Activated CD8-positive, alpha-beta memory T cell treated with anti-CD3 and anti-CD28 coated beads for 1 hour (primary cell): ENCODE results near the gene TMIGD2.
"Not testable (repeated sequence)": the region's sequence is repeated elsewhere in the genome, so short reads cannot be mapped to it uniquely, and the experiment has no call there.

Experiments used
- DNase-seq, 2 donors: peaks; one replicate each; pipeline ENCODE4 v3.0.0-alpha.2; 2020; ENCODE audit warnings: low read depth in 1 of 2; ENCODE audit errors: extremely low read depth in 1 of 2

The TMIGD2 gene

DNA sequence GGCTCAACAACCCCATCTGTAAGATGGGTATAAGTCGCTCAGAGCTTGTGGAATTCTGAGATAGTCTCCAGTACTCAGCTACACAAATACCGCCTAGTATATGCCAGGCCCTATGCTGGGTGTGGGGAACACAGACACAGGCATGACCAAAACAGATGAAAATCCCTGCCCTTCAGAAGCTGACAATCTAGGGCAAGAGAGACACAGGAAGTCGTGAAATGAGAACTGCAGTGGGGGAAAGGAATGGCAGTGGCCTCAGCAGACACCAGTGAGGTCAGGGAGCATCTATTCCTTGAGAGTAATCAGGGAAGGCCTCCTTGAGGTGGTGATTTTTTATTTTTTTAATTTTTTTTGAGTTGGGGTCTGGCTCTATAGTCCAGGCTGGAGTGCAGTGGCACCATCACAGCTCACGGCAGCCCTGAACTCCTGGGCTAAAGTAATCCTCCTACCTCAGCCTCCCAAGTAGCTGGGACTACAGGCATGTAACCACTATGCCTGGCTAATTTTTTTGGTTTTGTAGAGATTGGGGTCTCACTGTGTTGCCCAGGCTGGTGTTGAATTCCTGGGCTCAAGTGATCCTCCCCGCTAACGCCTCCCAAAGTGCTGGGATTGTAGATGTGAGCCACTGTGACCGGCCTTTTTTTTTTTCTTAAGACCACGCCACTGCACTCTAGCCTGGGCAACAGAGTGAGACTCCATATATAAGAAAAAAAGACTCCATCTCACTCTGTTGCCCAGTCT lies 3.2 kb downstream of the TMIGD2 start:
- no peak for DNase-seq

DNA sequence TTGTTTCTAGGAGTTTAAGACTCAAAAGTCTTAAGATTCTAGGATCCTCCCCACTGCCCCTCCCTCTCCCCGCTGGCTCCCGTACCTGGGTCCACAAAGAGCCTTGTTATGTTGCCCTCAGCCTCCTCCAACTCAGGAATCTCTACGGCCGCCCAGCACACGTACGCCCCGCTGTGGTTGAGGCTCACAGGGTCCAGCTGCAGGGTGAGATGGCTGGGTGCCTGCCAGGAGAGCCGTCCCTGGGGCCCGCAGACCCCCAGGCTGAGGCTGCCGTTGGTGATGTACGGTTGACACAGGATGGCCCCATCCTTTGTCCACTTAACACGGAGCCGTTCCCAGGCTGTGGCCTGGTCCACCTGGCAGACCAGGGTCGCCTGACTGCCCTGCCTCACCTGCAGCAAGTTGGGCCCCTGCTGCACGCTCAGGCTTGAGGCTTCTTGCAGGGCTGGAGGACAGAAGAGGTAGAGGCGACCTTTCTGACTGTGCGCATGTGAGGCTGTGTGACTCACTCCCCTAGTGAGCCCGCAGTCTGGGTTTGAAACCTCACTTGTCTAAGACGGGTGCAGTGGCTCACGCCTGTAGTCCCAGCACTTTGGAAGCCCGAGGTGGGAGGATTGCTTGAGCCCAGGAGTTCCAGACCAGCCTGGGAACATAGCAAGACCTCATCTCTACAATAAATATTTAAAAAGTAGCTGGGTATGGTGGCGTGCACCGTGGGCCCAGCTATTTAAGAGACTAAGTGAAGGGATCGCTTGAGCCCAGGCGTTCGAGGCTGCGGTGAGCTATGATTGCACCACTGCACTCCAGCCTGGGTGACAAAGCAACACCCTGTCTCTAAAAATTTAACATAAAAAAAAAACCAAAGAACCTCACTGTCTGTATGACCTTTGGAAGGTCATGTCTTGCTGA lies 4.0 kb downstream of the TMIGD2 start:
- DNase-seq: no peak

DNA sequence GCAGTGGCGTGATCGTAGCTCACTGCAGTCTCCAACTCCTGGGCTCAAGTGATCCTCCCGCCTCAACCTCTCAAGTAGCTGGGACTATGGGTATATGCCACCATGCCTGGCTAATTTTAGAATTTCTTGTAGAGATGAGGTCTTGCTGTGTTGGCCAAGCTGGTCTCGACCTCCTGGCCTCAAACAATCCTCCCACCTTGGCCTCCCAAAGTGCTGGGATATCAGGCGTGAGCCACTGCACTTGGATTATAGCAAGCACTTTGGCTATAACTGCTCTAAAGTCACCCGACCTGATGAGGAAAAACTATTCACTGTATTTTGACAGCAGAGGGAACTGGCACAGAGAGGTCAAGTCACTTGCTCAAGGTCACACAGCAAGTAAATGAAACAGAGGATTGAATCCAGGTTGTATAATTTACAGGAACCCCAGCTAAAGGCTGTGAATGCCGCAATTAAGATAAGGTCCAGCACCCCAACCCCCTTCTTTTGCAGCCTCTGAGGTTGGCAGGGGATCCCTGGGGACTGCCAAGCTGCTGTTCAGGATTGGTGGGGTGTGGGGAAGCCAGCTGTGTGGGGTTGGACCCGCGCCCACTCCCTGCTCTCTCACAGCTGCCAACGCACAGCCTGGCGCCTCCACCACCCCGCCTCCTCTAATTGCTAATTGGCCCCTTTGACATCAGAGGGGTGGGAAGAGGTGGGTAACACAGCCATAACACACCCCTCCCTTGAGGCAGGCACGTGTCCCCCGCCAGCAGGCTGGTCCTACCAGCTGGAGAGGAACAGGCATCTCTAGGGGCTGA lies 6.0 kb downstream of the TMIGD2 start:
- no peak for DNase-seq

DNA sequence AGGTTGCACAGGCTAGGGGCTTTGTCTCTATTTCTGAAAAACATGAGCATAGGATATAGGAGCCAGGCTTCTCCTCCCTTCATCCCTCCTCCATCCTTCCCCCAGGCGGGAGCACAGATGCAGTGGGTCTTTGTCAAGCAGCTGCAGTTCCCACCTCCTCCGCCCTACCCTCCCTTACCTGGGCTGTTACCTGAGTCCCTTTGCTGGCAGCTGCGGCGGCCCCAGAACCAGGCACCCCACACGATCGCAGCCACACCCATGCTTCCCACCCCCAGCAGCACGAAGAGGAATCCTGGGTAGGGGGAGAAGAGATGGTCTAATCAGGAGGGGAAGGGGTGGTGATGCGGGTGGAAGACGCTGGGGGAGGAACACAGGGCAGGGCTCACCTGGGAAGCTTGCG lies 7.8 kb downstream of the TMIGD2 start:
- DNase-seq: no peak

DNA sequence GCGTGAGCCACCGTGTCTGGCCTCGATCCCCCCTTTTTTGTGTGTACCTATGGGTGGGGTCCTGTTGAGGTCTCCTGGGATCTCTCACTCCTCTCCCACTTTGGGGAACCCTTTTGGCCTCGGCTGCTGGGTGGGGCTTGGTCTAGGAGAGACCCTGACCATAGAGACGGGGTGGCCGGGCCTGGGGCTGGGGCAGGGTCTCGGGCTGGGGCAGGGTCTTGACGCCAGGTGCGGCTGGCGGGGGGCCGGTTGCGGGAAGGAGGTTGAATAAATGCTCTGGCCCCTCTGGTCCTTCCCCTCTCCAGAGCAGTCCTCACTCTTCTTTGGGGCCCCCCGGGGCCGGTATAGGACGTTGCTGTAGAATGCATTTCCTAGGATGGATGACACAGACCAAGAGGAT lies 9.7 kb downstream of the TMIGD2 start:
- no peak for DNase-seq

DNA sequence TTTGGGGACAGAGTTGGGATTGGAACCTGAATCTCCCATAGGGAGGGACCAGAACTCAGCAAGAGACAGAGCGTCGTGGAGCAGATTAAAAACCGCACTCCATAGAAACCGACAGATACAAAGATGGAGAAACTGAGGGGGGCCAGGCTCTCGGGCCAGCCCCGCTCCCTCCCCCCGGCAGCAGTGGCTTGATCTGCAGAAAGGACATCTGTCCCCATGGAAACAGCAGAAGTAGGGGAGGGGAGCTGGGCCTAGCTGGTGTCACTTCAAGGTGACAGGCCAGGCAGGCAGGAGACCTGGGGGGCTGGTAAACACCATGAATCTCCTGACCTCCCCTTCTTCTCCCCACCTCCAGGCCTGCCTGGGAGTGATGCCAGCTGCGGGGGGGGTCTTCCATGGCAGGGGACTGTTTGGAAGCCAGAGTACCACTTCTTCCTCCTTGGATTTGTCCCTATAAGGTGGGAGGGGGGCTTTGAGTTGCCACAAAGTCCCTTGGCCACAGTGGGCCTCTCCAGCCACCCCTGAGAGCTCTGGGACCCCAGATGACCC lies 10.9 kb downstream of the TMIGD2 start:
- DNase-seq: no peak

DNA sequence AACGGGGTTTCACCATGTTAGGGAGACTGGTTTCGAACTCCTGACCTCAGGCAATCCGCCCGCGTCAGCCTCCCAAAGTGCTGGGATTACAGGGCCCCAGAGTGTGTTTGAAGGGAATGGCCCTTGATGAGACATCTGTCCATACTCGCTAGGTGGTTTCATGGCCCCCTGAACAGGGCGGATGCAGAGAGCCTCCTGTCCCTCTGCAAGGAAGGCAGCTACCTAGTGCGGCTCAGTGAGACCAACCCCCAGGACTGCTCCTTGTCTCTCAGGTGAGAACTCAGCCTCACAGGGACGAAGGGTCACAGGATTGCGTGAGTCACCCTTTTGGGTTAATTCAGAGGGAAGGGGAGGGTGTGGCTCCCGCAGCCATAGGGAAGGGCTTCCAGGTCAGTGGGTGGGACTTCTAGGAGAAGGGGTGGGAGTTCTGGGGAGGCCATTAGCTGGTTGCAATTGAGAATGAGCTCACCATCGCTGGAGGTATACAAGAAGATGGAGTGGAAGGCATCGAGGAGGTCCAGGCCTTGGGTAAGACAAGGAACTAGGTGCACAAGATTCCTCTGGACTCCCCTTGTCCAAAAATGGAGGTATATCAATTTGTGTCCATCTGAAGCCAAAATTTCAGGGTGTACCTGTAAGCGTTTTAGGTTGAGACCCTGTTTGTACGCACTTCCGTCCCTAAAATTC lies 14.0 kb downstream of the TMIGD2 start:
- no peak for DNase-seq

DNA sequence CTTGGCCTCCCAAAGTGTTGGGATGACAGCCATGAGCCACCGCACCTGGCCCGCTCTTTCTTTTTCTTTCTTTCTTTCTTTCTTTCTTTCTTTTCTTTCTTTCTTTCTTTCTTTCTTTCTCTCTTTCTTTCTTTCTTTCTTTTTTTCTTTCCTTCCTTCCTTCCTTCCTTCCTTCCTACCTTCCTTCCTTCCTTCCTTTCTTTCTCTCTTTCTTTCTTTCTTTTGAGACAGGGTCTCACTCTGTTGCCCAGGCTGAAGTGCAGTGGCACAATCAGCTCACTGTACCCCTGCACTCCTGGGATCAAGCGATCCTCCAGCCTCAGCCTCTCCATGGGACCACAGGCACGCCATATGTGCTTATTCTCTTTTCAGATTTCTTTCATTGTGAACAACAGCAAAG lies 16.0 kb downstream of the TMIGD2 start:
- DNase-seq: not testable (repeated sequence)

DNA sequence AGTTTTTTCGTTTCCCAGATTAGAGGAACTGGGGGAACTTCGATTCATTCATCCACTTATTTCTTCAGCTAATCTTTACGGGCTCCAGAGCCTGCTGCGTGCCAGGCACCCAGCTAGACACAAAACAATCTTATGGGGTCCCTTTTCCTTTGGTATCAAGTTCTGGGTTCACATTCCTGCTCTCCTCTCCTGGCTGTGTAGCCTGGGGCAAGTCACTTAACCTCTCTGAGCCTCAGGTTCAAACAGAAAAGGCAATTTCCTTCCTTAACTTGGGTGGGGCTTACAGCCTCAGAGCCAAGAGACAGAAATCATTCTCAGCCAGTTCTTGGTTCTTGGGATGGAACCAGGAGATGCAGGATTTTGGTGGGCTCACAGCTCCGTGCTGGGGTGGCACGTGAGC lies 17.2 kb downstream of the TMIGD2 start:
- no peak for DNase-seq

DNA sequence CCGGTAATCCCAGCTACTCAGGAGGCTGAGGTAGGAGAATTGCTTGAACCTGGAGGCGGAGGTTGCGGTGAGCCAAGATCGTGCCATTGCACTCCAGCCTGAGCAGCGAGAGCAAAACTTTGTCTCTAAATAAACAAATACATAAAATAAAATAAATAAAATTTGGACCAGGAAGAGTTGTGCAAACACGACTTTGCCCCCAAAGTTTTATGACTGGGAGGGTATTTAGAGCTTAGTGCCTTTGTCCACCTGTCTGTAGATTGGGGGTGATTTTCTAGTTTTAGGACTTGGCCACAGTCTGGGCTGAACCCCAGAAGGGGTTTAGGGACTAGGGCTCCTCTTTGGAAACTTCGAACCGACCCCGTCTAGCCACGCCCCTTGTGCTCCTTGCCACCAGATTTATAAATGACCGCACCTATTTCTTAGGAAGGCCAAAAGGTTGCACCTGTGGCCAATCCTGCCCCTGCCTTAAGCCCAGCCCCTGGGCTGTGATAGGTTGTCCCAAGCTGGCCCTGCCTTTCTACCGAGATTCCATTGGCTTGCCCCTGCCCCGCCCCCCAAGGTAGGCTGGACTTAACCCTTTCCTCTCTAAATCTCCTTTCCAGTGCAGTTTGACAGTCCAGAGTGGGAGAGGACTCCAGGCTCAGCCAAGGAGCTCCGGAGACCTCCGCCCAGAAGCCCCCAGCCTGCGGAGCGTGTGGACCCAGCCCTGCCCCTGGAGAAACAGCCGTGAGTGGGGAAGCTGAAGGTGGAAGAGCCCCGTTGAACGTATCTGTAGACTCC lies 17.8 kb downstream of the TMIGD2 start:
- DNase-seq: no peak

DNA sequence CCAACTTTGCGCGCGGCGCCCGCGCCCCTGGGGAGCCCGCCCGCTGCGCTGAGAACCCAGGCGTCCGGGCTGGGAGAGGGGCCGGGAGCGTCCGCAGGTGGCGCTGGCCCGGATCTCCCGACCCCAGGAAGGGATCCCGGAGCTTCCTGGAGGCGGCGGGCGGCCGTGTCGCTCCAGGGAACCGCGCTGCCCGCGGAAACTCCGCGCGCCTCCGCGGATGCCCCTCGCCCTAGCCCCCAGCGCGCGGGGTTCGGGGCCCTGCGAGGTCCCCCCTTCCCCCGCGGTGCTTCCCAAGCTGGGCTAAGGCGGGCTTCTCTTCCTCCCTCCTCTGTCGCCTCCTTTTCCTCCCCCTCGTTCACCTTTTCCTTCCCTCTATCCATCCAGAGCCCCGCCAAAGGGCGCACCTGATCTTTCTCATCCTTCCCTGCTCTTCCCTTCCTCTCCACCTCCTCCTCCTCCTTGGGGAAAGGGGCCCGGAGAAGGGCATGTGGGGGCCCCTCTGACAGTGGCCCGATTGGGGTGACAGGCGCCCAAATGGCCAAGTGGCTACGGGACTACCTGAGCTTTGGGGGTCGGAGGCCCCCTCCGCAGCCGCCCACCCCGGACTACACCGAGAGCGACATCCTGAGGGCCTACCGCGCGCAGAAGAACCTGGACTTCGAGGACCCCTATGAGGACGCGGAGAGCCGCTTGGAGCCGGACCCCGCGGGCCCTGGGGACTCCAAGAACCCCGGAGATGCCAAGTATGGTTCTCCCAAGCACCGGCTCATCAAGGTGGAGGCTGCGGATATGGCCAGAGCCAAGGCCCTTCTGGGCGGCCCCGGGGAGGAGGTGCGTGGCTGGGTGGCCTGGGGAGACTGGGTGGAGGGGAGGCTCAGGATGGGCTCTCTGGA lies 22.4 kb downstream of the TMIGD2 start:
- no peak for DNase-seq

DNA sequence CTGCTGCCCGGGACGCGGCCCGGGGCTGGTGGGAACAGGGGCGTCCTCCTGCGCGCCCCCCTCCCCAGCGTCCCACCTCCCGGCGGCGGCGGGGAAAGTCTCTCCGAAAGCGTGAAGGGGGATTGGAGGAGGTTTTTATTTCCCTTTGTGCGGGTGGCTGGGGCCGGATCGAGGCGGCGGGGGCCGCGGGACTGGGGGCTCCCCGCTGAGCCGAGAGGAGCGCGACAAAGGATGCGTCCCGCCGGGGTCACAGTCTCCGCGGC lies 23.0 kb downstream of the TMIGD2 start:
- no peak for DNase-seq

DNA sequence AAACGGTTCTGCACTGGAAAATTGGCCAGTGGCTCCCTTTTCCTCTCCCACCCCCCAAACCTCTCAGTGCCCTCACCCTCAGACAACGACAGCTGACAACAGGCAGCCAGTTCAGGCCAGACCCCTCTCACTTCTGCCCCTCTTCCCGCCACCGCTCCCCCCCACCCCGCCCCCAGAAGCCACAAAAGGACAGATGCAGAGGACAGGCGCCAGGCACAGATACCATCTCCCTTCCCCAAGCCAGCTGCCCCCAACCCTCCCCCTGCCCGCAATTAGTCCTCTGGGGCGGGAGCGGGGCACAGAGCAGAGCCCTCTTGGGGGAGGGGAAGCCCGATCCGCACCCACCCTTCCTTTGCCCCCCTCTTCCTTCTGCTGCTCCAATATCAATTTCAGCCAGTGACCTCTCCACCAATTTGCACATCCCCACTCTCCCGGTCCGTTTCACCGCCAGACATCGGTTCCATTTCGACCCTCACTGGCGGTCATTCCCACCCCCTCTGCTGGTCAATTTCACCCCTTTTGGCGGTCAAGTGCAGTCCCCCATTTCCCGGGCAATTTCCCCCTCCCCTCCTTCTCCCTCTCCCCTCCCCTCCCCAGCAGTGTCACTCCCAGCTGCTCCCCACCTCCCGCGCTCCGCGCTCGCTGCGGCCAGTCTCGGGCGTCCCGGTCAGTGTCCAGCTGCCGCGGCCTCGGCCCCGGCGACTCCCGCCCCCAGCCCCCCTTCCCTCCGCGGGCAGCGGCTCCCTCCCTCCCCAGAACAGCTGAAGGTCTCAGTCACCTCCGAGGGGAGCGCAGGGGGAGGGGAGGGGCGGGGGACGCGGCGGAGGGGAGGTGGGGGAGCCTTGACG lies 23.5 kb downstream of the TMIGD2 start, which contains the start of gene SHD:
SHD (plus strand) TSS at position 848 of the 848 bp plus-strand sequence. CDS start 798 bp downstream, outside the sequence.
- no peak for DNase-seq

DNA sequence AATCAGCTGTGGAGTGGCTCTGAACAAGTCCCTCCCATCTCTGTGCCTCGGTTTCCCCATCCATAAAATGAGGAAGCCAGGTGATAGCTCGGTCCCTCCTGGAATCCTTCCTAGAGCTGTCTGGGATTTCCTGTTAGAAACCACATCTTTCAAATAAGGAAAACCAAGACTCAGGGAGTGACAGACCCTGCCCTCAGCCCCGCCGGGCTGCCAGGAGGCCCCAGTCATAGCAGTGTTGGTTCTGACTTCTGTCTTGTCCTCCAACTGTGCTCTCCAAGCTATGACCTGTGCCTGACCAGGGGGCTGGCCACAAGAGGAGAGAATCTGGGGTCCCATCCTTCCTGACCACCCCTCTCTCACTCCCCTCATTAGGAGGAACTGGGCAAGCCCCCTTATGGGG lies 24.2 kb downstream of the TMIGD2 start:
- DNase-seq: no peak

DNA sequence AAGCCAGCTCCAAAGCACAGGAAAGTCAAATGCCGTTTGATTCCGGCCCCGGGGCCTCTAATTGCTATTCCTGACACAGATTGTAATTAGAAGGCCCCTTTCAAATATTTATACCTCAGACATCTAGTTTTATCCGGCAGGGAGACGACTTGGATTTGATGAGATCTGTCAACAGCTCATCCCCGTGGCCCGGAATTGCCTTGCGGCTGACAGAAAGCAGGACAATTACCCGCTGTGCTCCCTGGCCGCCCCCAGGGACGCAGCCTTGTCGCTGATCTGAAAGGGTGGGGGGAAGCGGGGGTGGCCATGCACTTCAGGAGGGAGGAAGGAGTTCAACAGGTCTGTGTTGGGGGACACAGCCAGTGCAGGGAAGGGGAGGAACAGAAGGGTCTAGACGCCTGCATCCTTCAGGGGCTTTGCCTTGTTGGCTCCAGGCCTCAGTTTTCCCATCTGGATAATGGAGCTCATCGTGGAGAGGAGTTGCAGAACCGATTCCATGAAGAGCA lies 24.9 kb downstream of the TMIGD2 start:
- no peak for DNase-seq

DNA sequence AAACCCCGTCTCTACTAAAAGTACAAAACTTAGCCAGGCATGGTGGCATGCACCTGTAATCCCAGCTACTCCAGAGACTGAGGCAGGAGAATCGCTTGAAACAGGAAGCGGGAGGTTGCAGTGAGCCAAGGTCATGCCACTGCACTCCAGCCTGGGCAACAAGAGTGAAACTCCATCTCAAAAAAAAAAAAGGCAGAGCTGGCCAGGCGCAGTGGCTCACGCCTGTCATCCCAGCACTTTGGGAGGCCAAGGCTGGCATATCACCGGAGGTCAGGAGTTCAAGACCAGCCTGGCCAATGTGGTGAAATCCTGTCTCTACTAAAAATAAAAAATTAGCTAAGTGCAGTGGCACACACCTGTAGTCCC lies 27.9 kb downstream of the TMIGD2 start:
- not testable (repeated sequence) for DNase-seq

DNA sequence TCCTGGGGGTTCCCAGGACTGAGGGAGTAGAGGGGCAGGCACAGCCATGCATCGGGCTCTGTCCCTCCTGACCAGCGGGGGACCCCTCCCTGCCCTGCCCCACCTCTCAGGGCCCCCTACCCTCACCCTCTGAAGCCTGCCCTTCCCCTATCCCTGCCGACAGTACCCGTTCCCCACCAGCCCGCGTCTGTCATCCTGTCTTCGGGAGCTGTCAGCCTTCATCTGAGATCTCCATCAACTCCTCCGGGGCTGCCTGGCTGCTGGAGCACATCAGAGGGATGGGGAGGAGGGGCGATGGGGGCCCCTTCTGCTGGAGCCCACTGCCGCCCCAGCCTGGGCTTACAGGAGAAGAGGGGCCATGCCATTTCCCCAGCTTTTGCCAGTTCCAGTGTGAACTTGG lies 29.3 kb downstream of the TMIGD2 start:
- DNase-seq: no peak
